GDM1 (cell line): Measurements from ENCODE around the gene COL6A2.
"Not testable (repeated sequence)": the region's sequence is repeated elsewhere in the genome, so short reads cannot be mapped to it uniquely, and the experiment has no call there.

Experiments used
- DNase-seq: peaks from one replicate; lab custom pipeline; 2025; lab: John Stamatoyannopoulos, UW

Gene COL6A2

DNA sequence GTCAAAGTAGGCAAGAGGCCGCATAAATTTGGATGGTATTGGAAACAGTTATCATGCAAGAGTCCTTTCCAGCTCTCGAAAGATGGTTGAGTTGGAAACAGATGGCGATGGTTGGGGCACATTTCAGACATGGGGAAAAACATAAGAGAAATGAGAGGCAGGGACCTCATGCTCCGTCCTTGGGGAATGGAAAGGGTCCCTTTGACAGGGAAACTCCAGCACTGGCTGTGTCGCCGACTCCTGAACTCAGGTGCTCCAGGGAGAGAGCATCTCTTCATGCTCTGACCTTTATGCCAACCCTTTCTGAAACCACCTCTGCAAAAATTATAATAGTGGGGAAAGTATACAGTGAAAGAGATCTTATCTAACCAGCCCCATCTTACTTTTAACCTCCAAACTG, 36.8 kb upstream of the COL6A2 start:
- DNase-seq: no peak

DNA sequence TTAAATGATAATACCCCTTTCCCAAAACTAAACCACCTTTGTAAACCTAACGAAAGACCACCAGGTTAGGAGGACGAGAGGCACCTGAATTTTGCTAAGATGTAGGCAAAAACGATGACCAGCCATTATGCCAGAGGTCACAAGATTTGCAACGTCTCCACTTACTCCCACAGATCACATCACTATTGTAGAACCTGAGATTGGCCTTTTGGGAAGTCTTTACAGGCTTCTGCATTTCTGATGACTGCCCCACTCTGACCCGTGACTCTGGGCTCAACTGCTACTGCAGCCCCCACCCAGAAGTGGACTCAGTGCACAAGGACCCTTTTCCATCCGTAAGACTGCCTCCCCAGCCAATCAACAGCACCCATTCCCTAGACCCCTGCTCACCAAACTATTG, 36.4 kb upstream of the COL6A2 start:
- no peak for DNase-seq

DNA sequence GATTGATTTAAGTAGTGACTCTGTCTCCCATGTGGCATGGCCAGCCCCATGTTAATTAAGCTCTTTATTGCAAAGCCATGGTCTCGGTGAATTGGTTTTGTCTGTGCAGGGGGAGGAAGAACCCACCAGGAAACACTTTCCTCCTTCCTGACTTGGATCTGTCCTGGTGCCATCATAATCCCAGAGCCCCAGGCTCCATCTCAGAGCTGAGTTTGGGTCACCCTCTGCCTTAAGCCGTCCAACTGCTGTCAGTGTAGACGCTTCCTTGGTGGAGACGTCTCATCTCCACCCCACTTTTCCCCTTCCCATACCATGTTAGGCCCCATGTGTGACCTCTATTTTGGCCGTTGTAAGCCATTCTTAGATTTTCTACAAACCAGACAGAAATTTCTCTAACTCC, 36.0 kb upstream of the COL6A2 start:
- no peak for DNase-seq

DNA sequence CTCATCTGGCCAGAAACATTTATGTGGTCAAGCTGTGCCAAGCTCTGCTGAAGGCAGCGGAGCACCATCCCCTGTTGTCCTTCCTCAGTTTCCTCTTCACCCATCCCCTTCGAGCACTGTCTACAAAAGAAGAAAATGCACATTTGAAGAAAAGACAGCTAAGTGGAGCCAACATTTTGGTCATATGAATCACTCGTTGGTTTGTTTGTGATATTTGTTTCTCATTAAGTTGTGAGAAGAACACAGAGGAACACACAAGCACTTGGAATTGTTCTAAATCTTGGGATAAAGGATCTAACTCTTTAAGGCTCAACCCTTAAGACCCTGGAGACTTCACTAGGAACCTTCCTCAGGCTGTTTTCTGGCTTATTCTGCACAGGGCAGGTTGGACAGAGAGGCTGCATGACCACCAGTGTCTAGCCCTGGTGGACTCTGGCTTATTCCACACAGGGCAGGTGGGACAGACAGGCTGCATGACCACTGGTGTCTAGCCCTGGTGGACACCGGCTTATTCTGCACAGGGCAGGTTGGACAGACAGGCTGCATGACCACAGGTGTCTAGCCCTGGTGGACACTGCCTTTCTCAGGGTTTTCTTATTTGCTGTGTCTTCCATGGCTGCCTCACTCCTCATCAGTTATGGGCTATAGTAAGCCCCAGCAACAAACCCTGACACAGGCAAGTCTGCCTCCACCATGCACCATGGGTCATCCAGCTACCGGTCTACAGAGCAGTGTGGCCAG, 35.3 kb upstream of the COL6A2 start:
- DNase-seq: no peak

DNA sequence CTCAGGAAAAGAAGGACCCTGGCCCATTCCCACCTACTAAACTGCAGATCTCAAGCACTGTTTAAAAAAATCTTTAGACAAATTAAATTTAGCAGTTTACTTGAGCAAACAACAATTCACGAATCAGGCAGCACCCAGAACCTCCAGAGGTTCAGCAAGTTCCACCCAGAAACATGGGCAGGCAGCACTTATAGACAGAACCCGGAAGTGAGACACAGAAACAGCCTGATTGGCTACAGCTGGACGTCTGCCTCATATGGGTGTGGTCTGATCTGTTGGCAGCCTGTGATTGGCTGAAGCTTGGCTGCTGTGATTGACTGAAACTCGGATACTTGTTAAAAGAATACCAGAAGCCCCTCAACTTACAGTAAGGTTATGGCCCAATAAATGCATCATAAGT, 34.7 kb upstream of the COL6A2 start:
- DNase-seq: no peak

DNA sequence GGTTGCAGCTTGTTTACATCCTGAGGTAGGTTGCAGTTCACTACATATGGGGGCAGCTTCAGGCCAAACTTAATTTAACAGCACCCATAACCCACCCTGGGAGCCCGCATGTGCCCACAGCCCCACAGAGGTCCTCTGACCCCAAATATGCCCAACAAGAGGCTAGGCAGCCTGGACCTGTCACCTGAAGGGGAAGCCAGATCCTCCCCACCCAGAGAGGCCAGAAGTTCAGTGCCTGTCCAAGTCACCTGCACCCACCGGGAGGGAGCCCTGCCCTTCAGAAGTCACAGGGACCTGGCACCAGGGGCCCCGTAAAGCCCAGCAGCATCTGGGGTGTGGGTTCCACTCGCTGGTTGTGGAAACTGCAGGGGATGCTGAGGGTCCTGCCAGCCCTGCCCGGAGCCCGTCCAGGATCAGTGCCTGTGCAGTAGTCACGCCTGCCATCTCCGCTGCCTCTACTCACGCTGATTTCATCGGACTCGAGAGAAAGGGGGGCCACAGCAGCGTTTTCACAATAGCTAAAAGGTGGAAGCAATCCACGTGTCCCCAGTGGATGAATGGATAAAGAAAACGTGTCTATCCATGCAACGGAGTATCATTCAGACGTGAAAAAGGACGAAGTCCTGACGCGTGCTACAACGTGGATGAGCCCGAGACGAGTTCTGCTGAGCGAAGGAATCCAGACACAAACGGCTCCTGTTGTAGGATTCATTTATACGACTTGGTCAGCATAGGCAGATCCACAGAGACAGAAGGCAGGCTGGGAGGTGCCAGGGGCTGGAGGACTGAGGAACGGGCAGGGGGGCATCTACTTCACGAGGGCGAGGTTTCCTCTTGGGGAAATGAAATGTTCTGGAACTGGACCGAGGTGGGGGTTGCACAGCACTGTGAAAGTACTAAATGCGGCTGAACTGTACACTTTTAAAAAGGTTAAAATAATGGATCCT, 33.9 kb upstream of the COL6A2 start:
- no peak for DNase-seq

DNA sequence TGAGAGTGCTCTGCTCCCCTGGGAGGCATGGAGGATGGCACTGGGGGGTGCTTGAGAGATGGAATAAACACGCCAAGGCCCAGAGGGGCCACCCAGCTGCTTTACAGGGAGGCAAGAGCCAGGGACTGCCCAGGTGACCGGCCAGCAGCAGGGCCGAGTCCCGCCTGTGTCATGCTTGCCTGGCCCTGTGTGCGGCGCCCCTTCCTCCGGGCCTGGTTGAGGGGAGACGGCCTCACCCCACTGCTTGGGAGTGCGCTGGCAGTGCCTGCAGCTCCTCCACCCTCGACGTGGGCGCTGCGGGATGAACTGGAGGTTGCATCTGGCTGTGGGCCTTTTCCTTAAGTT, 33.1 kb upstream of the COL6A2 start:
- no peak for DNase-seq

DNA sequence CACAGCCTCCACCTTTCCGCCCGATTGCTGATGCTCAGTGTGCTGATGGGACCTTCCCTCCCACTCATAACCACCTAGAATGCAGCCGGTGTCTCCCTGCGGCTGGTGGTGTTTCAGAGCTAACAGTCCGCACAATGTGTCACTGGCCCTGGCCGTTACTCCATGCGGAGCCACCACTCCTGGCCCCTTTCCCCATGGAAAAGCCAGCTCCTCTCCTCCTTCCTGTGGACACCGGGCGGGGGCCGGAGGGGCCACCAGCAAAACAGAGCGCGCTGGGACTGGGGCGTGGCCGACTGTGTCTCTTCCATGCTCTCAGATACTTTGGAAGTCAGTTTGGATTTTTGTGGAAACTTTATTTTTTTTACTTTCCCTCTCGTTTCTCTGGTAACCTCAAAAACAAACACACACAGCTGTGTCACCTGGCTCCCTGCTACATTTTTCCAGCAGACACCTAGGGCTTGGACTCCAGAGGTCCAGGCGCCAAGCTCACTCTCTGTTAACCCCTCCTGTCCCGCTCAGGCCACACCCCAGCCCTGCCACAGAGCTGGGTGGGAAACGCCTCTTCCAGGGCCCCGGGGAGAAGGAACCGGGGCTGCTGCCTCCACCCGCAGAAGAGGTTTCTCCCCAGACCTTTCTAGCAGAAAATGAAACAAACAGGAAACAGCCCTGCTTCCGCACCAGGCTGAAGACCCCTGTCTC, 32.5 kb upstream of the COL6A2 start:
- DNase-seq: no peak

DNA sequence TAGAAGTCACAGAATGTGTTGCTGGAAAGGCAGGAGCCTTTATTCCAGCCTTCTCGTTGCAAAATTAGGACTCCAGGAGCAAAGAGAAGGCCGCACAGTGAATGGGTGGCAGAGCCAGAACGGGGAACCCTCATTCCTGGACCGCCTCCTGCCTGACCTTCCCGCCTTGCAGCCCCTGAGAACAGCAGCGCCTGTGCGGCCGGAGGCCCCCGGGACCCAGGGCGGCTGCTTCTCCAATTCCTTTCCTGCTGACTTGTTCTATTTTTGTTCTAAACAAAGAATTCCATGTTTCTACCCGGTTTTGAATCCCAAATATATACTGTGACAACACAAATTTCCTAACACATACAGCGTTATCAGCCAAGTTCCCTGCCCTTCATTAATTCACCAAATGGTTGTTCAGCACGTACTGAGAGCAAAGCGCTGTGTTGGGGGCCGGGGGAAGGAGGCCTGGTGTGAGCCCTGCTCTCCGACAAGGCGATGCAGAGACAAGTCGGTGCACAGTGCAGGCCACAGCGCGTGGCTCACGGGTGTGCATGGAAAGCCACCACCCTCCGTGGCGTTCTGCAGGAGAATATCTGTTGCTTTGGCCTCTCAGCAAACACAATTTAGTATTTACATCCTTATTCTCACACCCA, 31.9 kb upstream of the COL6A2 start:
- no peak for DNase-seq

DNA sequence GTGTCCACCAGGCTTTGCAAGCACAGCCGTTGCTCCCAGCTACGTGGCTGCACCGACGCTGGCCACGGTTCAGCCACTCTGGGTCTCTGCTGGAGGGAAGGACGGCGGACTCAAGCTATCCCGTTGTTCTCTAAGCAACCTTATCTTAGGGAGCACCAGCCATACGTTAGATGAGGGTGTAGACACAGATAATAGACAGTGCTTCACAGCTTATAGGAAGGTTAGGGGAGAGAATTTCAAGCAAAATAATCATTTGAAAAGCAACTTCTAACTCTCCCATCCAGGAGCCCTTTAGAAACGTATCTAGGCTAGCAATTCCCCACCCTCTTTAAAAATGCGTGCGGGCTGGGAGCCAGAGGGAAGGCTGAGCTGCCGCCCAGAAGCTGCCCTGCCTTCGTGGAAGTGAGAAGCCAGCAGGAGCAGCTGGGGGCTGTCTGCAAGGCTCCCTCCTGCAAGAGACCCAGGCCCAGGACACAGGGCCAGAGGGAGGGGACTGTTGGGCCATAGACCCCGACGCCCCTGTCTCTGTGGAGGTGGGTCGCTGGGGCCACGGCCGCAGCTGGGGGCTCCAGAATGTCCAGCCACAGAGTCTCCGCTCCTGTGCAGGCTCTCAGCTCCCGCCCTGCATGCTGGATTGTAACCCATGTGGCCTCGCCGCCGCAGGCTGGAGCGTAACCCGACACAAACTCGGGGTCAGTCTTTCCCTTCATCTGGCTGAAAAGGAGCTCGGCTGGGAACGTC, 31.2 kb upstream of the COL6A2 start:
- DNase-seq: no peak

DNA sequence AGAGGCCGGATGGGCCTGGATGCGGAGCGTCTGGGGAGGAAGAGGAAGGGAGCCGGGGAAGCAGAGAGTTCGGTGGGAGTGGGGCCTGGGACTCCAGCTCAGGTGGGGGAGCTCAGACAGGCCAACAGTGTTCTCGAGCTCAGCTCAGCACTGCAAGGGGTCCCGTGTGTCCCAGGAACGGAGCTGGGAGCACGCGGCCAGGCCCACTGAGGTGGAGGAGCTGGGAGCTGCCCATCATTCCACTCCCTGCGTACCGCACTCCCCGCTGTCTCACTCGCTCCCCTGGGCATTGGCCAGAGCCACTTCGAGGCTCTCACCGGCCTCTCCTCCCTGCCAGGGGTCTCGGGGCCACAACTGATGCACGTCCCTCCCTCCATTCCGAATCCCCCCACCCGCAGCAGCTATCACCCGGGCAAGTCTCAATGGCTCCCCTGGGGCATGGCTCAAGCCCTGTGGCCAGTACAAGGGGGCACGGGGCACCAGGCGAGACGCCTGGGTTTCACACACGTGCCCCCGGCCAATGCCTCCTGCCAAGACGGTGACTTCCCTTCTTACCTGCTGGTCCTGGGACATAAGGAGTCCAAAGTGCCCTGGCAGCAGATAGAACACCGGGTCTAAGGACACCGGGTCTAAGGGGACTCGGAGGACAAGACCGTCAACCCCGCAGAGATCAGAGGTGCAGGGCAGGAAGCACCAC, 30.3 kb upstream of the COL6A2 start:
- DNase-seq: no peak

DNA sequence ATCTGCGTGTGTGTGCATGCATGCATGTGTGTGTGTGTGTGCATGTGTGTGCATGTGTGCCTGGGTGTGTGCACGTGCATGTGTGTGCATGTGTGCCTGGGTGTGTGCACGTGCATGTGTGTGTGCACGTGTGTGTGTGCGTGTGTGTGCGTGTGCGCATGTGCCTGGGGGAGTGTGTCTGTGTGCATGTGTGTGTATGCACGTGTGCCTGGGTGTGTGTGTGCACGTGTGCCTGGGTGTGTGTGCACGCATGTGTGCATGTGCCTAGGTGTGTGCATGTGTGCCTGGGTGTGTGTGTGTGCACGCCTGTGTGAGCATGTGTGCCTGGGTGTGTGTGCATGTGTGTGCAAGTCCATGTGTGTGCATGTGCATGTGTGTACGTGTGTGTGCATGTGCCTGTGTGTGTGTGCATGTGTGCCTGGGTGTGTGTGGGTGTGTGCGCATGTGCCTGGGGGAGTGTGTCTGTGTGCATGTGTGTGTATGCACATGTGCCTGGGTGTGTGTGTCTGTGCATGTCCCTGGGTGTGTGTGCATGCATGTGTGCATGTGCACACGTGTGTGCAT, 29.3 kb upstream of the COL6A2 start:
- no peak for DNase-seq

DNA sequence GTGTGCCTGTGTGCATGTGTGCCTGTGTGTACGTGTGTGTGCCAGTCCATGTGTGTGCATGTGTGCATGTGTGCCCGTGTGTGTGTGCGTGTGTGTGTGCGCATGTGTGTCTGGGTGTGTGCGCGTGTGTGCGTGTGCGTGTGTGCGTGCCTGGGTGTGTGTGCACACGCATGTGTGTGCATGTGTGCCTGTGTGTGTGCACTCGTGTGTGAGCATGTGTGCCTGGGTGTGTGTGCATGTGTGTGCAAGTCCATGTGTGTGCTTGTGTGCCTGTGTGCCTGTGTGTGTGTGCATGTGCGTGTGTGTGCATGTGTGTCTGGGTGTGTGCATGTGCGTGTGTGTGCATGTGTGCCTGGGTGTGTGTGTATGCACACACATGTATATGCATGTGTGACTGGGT, 28.7 kb upstream of the COL6A2 start:
- no peak for DNase-seq

DNA sequence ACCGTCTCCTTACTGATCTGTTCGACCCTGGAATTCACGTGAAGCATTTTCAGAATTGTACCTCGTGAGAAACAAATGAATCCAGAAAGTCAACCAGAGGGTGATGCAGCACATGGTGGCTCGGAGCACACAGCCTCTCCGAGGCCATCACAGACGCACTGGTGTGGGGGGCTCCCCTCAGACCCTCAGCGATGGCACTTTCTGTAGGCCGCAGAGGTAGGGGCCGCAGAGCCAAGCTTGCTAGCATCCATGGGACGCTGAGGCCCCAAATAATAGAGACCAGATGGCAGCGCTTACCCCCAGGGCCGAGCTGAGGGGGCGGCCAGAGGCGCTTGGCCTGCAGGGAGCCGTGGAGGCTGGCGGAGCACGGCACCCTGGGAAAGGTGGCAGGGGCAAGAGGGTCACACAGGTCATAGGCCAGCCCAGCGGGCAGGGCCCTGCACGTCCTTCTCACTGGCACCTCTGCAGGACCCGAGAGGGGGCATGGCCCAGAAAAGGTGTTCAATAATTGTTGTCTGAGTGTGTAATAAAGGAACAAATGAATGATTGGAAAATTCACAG, 28.1 kb upstream of the COL6A2 start:
- no peak for DNase-seq

DNA sequence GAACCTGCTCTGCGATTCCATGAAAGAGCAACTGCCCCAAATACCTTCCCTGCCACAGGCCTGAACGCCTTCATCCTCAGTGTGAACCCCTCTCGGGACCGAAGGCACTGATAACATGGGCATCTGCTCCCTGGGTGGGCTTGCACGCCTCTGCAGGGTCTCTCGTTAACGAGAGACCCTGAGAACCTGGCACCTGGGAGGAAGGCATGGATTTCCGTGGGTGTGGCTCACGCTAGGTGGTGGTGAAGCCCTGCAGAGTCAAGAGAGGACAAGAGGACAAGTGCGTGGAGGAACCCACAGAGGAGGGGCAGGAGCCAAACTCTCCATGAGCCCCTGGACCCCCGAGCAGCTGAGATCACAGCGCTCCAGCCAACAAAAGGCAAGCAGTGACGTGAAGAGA, 26.8 kb upstream of the COL6A2 start:
- no peak for DNase-seq

DNA sequence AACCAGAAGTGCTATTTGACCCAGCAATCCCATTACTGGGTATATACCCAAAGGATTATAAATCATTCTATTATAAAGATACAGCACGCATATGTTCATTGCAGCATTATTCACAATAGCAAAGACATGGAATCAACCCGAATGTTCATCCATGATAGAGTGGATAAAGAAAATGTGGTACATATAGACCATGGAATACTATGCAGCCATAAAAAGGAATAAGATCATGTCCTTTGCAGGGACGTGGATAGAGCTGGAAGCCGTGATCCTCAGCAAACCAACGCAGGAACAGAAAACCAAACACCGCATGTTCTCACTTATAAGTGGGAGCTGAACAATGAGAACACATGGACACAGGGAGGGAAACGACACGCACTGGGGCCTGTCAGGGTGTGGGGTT, 21.2 kb upstream of the COL6A2 start:
- not testable (repeated sequence) for DNase-seq

DNA sequence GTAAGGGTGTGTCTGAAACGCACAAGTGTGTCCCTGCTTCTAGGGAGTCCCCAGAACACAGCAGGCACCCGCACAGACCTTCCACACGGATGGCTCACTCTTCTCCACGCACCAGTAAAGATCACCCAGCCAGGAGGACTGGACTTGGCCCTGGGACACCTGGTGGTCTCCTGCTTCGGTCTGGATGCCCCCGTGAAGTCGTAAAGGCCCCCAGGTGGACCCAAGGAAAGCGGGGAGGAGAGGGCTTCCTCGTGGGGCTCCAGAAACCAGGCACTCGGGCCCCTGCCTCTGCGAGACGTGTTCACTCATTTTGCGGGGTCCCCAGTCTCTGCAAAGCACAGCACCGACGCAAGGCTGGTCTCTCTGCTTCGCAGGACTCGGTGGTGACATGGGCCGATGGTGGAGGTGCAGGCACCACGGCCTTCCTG, 20.2 kb upstream of the COL6A2 start:
- DNase-seq: no peak

DNA sequence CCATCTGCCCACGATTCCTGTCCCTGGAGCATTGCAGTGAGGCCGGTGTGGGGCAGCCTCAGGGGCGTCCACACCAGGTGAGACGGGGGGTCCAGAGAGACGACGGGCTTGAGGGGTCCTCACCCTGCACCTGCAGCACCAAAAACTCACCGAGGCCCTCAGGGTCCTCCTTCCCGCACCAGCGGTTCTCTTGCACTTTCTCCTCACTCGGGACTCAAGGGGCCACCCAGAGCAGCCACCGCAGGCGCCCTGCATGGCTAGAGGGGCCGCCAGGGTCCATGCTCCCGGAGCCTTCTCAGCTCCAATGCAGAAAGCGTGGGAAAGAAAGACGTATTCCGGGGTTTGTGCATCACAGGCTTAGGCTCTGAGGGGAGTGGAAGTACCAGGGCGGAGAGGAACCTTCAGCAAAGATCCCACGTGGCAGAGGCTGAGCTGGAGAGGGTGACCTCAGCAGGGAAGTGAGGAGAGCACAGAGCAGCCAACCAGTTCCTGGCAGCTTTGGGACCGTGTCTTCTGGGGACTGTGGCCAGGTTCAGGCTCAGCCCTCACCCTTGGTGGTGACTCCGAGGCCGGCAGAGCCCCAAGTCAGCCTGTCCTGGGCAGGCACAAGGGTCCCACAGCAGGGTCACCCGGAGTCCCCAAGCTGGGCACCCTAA, 19.5 kb upstream of the COL6A2 start:
- DNase-seq: no peak

DNA sequence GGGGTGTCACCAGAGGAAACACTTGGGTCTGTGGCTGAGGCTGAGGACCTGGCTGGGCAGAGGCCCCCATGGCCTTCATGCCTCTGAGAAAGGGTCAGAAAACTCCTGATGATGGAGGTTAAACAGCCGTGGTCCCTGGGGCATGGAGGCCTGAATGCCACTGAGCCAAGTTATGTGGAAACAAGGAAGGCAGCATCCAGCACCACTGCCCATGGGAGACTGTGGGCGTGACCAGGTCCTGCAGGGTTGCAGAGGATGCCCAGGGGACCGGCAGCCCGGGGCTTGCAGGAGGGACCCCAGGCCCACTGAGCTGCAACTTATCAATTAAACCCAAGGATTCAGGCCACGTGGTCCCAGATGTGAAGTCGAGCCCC, 18.9 kb upstream of the COL6A2 start:
- no peak for DNase-seq
